ENCODE measurements around the gene YBEY.

DNA sequence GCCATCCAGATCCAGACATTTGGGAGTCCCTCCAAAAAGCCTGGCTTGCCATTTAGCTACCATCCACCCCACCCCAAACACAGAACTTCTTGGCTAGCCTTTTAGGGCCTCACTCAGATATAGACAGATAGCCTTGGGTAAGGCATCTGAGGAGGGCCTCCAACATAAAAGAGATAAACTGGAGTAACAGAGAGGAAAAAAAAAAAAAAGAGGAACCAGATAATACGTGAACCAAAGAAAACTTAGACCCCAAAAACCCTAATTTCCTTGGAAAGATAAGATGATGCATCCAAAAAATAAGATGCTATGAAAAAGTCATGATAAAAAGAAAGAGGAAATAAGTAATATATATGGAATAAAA is 37.7 kb upstream of the YBEY start:
- TF ChIP-seq, protein P1, sequence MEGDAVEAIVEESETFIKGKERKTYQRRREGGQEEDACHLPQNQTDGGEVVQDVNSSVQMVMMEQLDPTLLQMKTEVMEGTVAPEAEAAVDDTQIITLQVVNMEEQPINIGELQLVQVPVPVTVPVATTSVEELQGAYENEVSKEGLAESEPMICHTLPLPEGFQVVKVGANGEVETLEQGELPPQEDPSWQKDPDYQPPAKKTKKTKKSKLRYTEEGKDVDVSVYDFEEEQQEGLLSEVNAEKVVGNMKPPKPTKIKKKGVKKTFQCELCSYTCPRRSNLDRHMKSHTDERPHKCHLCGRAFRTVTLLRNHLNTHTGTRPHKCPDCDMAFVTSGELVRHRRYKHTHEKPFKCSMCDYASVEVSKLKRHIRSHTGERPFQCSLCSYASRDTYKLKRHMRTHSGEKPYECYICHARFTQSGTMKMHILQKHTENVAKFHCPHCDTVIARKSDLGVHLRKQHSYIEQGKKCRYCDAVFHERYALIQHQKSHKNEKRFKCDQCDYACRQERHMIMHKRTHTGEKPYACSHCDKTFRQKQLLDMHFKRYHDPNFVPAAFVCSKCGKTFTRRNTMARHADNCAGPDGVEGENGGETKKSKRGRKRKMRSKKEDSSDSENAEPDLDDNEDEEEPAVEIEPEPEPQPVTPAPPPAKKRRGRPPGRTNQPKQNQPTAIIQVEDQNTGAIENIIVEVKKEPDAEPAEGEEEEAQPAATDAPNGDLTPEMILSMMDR (IDR thresholded peaks at IDR 0.05) = no peak
- TF ChIP-seq POLR2AphosphoS5 (IDR thresholded peaks at IDR 0.05) = no peak

Data from breast epithelium (tissue), 3 donors.